GM15510 (cell line): ENCODE measurements around the gene FAF2.

Experiments
- POLR2A ChIP-seq: IDR thresholded peaks from 3 replicates; pipeline ENCODE4 v1.6.1; 2011; ENCODE audit warnings: borderline replicate concordance; ENCODE audit not compliant: insufficient read length; ENCODE audit errors: extremely low read depth

The FAF2 gene

DNA sequence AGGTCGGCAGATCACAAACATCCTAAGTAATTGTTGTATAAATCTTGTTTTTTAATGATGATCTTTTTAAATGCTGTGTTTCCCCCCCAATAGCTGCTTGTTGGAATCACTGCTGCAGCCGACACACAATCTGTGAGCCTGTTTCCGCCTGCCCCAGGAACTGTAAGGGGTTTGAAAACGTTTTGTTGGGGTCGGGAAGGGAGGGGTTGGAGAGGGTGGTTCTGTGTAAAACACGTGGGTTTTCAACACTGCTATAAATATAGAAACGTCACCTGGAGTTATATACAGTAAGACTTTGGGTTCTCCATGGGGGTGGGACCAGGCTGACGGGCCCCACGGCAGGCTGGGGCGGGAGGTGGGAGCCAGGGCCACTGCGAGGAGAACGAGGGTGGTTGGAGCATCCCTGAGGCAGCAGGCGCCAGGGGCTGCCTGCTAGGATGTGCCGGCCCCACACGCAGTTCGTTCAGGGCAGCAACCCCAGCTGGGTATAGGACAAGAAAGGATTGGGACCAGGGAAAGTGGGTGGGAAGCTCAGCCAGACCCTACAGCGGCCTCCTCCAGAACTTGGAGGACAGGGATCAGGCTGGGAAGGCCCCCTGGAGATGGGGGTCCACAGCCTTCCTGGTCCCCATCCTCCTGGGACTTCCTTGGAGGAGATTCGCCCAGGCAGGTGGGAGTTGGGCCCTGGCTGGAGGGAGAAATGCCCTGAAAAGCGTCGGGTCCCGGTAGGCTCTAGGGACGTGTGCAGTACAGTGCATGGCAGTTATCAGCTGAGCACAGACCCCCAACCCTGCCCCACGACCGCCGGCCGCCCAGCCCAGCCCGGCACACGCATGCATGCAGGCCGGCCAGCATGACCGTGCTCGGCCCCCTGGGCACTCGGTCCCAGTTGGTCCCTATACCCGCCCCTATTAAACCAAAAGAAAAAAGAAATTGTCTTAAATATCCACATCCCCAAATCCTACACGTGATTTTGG is 79.3 kb downstream of the FAF2 start:
- TF ChIP-seq POLR2A = no peak

- TF ChIP-seq POLR2A = no peak
Observed at GRCh38 chr5:176528301-176528700, 80.1 kb downstream of the FAF2 start.

DNA sequence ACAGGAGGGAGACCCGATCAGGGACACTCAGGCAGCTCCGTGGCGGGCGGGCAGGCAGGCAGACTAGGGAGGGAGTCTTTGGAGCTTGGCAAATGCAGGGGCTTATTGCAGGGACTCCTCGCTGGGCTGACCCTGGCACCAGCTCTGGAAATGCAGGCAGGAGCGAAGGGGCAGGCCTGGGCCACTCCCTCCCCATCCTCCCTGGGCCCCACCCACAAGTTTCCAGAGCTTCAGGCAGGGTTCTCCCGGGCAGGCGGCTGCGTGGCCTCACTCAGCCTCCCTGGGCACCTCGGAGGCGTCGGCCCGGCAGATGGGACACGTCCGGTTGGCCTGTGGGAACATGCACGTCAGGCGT is 80.6 kb downstream of the FAF2 start:
- TF ChIP-seq POLR2A = no peak

- no peak for TF ChIP-seq POLR2A
Observed at GRCh38 chr5:176529116-176529740, 81.0 kb downstream of the FAF2 start.

DNA sequence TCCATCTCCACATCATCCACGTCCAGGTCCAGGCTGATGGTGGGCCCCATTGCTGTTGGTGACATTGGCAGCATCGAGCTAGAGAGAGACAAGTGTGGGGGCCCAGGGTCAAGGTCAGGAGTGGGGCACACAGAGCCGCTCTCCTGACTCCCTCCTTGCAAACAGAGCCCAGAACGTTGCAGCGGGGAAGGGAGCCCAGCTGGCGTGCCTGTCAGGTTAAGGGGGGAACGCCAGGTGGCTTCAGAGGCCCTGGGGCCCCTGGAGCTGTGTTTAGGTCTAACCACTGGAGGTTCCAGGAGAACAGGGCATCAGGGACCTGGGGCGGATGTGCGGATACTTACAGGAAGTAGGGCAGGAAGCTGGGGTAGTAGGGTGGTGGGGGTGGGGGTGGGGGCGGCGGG is 81.6 kb downstream of the FAF2 start:
- TF ChIP-seq POLR2A = no peak

- no peak for TF ChIP-seq POLR2A
Observed at GRCh38 chr5:176530393-176530982, 82.3 kb downstream of the FAF2 start.

DNA sequence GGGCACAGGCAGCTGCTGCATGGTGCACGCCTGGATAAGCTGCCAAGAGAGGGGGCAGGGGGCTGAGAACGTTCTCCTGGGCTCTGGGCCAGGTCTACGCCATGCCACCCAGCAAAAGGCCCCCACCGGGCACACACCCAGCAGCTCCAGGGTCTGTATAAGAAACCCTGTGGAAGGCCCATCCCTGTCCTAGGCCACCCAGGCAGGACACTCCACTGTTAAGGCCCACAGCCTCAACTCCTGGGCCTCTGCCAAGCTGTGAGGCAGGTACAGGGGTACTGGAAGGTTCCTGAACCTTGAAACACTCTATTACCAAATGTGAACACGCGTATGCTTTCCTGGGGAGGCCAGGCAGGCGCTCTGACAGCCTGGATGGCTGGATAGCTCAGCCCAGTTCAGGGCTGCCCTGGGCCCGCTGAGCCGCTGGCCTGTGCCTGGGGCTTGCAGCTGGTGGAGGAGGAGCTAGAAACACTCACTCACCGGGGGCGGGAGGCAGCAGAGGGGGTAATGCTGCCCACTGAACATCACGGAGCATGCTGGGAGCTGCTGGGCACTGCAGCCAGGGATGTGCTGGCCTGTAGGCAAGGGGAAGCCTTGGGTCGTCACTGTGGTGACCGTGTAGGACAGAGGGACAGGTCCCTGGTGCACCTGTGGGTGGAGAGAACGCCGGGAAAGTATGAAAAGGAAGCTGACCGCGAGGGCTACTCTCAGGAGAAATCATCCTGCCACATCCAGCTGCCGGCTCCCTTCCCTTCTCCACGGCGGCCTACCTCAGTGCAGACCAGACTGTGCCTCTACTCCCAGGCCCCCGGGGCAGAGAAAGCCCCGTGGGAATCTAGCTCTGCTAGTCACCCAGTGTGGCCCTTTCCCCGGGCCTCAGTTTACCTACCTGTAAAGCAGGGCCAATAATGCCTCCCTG is 83.1 kb downstream of the FAF2 start:
- TF ChIP-seq POLR2A = no peak

GRCh38 chr5:176531902-176532493 is 83.8 kb downstream of the FAF2 start:
- no peak for TF ChIP-seq POLR2A

DNA sequence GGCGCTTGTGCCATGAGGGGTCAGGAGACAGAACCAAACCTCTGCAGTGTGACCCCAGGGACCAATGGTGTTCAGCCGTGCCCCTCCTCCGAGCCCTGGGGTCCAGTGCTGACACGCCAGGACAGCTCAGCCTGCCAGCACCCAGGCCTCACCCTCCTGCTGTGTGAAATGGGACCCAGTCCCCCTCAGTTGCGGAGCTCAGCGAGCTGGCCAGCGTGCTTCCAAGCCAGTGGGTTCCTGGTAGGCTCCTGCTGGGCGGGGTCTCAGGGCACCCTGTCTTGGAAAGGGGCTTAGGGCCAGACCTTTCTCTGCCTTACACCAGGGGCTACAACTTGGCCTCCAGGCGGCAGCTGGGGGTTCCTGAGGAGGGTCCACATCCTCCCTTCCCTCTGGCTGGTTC is 84.6 kb downstream of the FAF2 start:
- TF ChIP-seq POLR2A = no peak

- TF ChIP-seq POLR2A = no peak
Observed at GRCh38 chr5:176533390-176533789, 85.2 kb downstream of the FAF2 start.

DNA sequence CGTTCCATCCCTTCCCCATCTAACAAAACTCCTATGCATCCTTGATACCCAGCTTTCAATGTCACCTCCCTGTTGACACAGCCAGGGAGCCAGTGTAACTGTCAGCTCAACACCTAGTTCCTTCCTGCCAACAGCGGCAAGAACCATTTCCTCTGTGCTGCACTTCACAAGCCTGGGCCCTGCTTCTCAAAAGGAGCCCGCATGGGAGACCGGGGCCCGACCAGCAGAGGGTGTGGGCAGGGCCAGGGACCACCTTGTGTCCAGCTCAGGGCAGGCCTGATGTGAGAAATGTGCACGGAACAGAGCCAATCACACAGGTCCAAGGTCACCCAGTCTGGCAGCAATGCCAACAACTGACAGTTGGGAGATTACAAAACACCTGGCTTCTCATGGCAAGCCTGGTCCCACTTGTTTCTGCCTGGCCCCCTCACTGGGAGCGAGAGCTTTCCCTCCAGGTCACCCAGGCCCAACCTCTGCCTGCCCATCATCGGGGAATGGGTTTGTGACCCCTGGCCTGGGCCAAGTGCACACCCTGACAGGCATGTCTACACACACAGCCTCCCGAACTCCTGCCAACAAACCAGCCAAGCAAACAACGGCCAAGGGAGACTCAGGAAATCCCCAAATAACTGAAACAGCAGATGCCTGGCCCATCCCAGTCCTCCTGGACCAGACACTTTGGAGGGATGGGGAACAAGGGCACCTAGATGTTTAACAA is 85.9 kb downstream of the FAF2 start:
- no peak for TF ChIP-seq POLR2A

DNA sequence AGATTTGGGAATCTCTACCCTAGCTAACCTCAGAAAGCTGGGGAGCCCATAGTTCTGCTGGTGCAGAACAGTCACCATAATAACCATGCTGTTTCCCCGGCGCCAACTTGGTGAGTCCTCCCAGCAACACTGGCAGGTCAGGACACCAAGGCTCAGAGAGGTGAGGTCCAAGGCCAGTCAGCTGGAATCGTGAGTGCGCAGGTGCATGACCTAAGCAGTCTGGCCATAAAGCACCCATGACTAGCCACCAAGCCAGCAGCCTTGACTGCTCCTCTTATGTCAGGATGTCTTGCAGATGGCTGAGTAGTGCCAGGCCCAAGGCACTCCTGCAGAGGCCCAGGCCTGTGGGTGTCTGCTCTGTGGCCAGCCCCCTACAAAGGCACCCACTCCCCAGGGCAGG is 86.5 kb downstream of the FAF2 start:
- no peak for TF ChIP-seq POLR2A

DNA sequence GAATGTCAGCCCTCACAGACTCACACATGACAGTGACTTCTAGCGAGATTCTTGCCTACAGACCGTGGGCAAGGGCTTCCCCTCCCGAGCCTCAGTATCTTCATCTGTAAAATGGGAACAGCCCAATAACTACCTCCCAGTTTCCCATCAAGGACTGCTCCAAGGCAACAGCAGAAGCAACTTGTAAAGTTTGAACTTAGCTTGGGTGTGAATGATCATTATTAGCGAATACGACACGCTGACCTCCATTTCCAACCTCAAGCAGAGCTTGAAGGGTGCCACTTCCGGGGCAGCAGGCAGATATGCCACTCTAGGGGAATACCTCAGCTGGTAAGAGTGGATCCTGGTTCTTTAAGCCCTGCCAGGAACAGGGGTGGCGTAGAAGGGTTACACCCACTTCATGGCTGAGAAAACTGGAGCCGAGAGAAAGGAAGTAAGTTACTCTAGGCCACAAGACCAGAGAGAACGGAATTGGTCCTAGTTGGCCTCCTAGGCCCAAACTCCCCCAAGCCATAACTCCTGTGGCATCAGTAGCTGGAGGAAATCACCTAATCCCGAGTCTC is 87.0 kb downstream of the FAF2 start:
- peak; percentile 55 for TF ChIP-seq POLR2A
